Transverse colon (tissue), 3 donors: ENCODE results near the gene PDE7B.

ENCODE experiments used
- CTCF ChIP-seq, 5 experiments: fragments of 200-600 bp in 3 of 5; fragments of 450-650 bp in 2 of 5; sonication (generic) in 3 of 5; IDR thresholded peaks; 1 replicate in 2 of 5; 2 replicates in 3 of 5; pipeline ENCODE4 v1.5.1; 2016 to 2017; ENCODE audit warnings: antibody characterized with exemption in 5 of 5, inconsistent platforms in 3 of 5, mild to moderate bottlenecking in 2 of 5, moderate library complexity in 1 of 5
- POLR2A ChIP-seq: fragments of 450-650 bp; IDR thresholded peaks from one replicate; pipeline ENCODE4 v1.6.1; 2016; ENCODE audit warnings: antibody characterized with exemption, mild to moderate bottlenecking, moderate library complexity

- TF ChIP-seq CTCF (IDR thresholded peaks at IDR 0.05) (no peak), POLR2A (no peak)
Measured at GRCh38 chr6:136213012-136213539, 361.6 kb downstream of the PDE7B start.
